IPS DF 4.7 (cell line): Measurements from ENCODE around the gene TRIM58.

Experiments
- DNase-seq: peaks from one replicate; pipeline ENCODE4 v3.0.0-alpha.2; 2013; ENCODE audit warnings: low spot score; ENCODE audit errors: extremely low read depth

The TRIM58 gene

GRCh38 chr1:247857069-247857984 lies at the start of gene TRIM58:
TRIM58 (plus strand) TSS chr1:247857187; CDS start chr1:247857247, 60 bp downstream.
- DNase-seq: no peak

GRCh38 chr1:247812637-247813036 lies 44.4 kb upstream of the TRIM58 start:
- DNase-seq: no peak

GRCh38 chr1:247822060-247822459 lies 34.9 kb upstream of the TRIM58 start:
- DNase-seq: no peak

- no peak for DNase-seq
Observed at GRCh38 chr1:247824023-247824422, 33.0 kb upstream of the TRIM58 start, which contains the start of gene OR14A16. OR14A16 (minus strand) TSS chr1:247824119; CDS start chr1:247815729, 8,390 bp downstream.

- no peak for DNase-seq
Observed at GRCh38 chr1:247825362-247825761, 31.6 kb upstream of the TRIM58 start.

GRCh38 chr1:247829656-247830055 lies 27.3 kb upstream of the TRIM58 start:
- no peak for DNase-seq

GRCh38 chr1:247833601-247834000 lies 23.4 kb upstream of the TRIM58 start:
- no peak for DNase-seq

- DNase-seq: no peak
Observed at GRCh38 chr1:247840818-247841217, 16.2 kb upstream of the TRIM58 start.

GRCh38 chr1:247841796-247842195 lies 15.2 kb upstream of the TRIM58 start, which contains the start of gene OR11L1:
OR11L1 (minus strand) TSS chr1:247841896; CDS start chr1:247841896, 0 bp downstream.
- no peak for DNase-seq

- DNase-seq: no peak
Observed at GRCh38 chr1:247843411-247843810, 13.6 kb upstream of the TRIM58 start.

GRCh38 chr1:247845011-247845692 lies 11.8 kb upstream of the TRIM58 start:
- no peak for DNase-seq

- DNase-seq: no peak
Observed at GRCh38 chr1:247845693-247846017, 11.3 kb upstream of the TRIM58 start.

GRCh38 chr1:247848346-247848745 lies 8.6 kb upstream of the TRIM58 start:
- no peak for DNase-seq

GRCh38 chr1:247849616-247850015 lies 7.4 kb upstream of the TRIM58 start:
- no peak for DNase-seq

GRCh38 chr1:247854899-247855545 lies 2.0 kb upstream of the TRIM58 start:
- no peak for DNase-seq

GRCh38 chr1:247855911-247856310 lies 1.1 kb upstream of the TRIM58 start:
- no peak for DNase-seq

GRCh38 chr1:247857985-247858619 lies 1.1 kb downstream of the TRIM58 start:
- no peak for DNase-seq

- no peak for DNase-seq
Observed at GRCh38 chr1:247862756-247863155, 5.8 kb downstream of the TRIM58 start.

GRCh38 chr1:247864644-247865043 lies 7.7 kb downstream of the TRIM58 start:
- no peak for DNase-seq

GRCh38 chr1:247865416-247865815 lies 8.4 kb downstream of the TRIM58 start:
- DNase-seq: no peak

- DNase-seq: no peak
Observed at GRCh38 chr1:247883346-247883745, 26.4 kb downstream of the TRIM58 start.
